Measurements from ENCODE around the gene EFCAB6. TPM values are rescaled to one million over a fixed set of nuclear protein-coding genes. Genes with fewer than 3 reads are reported as not detected.

Gene EFCAB6
- total and polyA plus RNA-seq, 2 of the 13 experiments (the other 11 are each of a cell fraction or from before 2014, with no cell fraction given) = not detected

DNA sequence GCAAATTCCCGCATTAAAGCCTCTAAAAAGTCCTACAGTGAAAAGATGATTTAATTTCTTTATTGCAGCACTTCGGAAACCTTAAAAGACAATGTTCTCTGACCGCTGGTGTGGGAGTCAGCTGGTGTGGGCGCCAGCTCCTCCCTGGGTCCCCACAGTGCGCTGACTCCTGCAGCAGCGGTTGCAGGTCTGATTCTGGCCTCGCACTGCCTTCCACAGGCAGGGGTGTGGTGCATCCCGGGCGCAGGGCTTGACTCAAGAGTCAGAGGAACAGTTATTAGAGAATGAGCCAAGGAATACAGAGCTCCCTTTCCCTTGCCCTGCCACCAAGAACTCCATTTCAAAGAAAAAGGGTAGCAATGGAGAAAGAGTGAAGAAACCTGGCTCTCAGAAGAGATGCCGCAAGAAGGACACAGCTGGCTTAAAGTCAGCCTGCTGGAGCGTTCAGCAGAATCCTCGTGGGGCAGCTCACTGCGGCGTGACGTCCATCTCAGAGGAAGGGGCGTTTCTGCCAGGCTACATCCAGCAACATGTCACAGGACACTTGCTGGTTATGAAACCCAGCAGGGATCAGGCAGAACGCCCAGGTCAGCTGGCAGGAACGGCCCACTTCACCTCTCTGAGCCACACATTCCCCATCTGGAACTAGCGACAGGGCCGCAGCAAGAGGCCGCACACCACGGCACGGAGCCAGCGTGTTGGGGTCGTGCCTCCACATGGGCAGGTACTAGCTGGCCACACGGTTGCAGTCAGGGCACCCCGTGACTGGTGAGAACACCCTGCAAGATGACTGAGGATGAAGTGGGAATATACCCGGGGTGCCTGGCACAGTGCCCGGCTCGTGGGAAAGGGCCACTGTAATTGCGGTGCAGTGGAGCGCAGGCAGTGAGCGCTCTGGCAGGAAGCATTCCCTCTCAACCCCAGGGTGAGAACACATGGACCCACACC lies 18.1 kb upstream of the EFCAB6 start:
- peaks cover 2% of the 10 kb centered on the region; the same call in 1 of the 2 replicates for H4K20me1 ChIP-seq (ENCODE audit: insufficient read depth, low read length)
- FAIRE-seq (no peak), ATAC-seq (no peak), DNase-seq (ENCODE audit: low spot score) (no peak)
- H3K4me3 ChIP-seq (replicated peaks in 1 of 3; ENCODE audit: insufficient read depth in 1 of 3, low read depth in 2 of 3, low read length in 3 of 3) = no peak overlapping the region
- CTCF ChIA-PET (ENCODE audit: low intra/inter-chr PET ratio, low total read pairs) = no interaction called here
- H3K9ac ChIP-seq (ENCODE audit: insufficient read depth, low read depth, low read length) = no peak overlapping the region
- intact Hi-C loops (cut with micrococcal nuclease; ENCODE audit: unreplicated experiment) = no loop called here
- H3K4me2 ChIP-seq (ENCODE audit: low read depth, low read length) = no peak overlapping the region
- 13% methylated on average over 13 of the region's 33 CpGs for WGBS (ENCODE audit: low lambda C conversion rate)
- H3K36me3 ChIP-seq (replicated peaks in 1 of 2; ENCODE audit: control insufficient read depth in 1 of 2, insufficient read depth in 2 of 2, low read length in 2 of 2) = no peaks in the 10 kb centered on the region
- no TSS peak for BruUV-seq (replicated peaks)
- H3K27ac ChIP-seq (ENCODE audit: extremely low read length, insufficient read depth, low read length) = no peak overlapping the region
- POLR2A ChIA-PET = no interaction called here
- in situ Hi-C loops (cut with HindIII; ENCODE audit: extremely low pct_ligation_motif_present, low pct_unique_long_range_greater_than_20kb) = no loop called here
- no peaks in the 10 kb centered on the region for H3K4me1 ChIP-seq (ENCODE audit: insufficient read depth, low read length)
- H2AFZ ChIP-seq (ENCODE audit: low read length) = no peak overlapping the region
- no peaks in the 10 kb centered on the region for H3K79me2 ChIP-seq (ENCODE audit: insufficient read depth, low read length)
- no peaks in the 10 kb centered on the region for H3K9me3 ChIP-seq (ENCODE audit: low read length)
- TF ChIP-seq ZFX (CRISPR knock-in tag; IDR thresholded peaks at IDR 0.05; ENCODE audit: low read depth) (no peak), KLF12 (CRISPR knock-in tag; IDR thresholded peaks at IDR 0.05; ENCODE audit: borderline replicate concordance) (no peak), SRSF1 (optimal IDR thresholded peaks at IDR 0.05; ENCODE audit: low read depth, low read length) (no peak), CEBPG (CRISPR knock-in tag; IDR thresholded peaks at IDR 0.05) (no peak), POGZ (CRISPR knock-in tag; IDR thresholded peaks at IDR 0.05) (no peak), ZMAT3 (CRISPR knock-in tag; conservative IDR thresholded peaks at IDR 0.05) (no peak), TAF1 (CRISPR knock-in tag; IDR thresholded peaks at IDR 0.05) (no peak), ZNF33A (CRISPR knock-in tag; IDR thresholded peaks at IDR 0.05; ENCODE audit: borderline replicate concordance) (no peak), ZNF451 (CRISPR knock-in tag; IDR thresholded peaks at IDR 0.05) (no peak)
- TF ChIP-seq, protein P1, sequence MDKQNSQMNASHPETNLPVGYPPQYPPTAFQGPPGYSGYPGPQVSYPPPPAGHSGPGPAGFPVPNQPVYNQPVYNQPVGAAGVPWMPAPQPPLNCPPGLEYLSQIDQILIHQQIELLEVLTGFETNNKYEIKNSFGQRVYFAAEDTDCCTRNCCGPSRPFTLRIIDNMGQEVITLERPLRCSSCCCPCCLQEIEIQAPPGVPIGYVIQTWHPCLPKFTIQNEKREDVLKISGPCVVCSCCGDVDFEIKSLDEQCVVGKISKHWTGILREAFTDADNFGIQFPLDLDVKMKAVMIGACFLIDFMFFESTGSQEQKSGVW (CRISPR knock-in tag; IDR thresholded peaks at IDR 0.05; ENCODE audit: borderline replicate concordance) = no peak
- H3K27me3 ChIP-seq (ENCODE audit: control insufficient read depth in 1 of 2, insufficient read depth in 2 of 2, low read length in 2 of 2) = peaks cover 4 to 23% of the 10 kb centered on the region in 2 experiments; a peak in 4 of 5 replicates

Data from HepG2 (cell line).